Nephron progenitor cell (in vitro differentiated cells): ENCODE measurements around the gene BABAM2.
"Not testable (repeated sequence)": the region's sequence is repeated elsewhere in the genome, so short reads cannot be mapped to it uniquely, and the experiment has no call there.

ENCODE experiments used
- DNase-seq: peaks from one replicate; pipeline ENCODE4 v3.0.0; 2021
- H3K27ac Mint-ChIP-seq: 2 replicates; pipeline ENCODE4 v1.8.0; 2021; ENCODE audit warnings: mild to moderate bottlenecking, moderate library complexity, mixed read lengths
- H3K27me3 Mint-ChIP-seq: 2 replicates; pipeline ENCODE4 v1.8.0; 2021; ENCODE audit warnings: mild to moderate bottlenecking, low read depth, mixed read lengths; ENCODE audit not compliant: poor library complexity
- H3K36me3 Mint-ChIP-seq: 2 replicates; pipeline ENCODE4 v1.8.0; 2021; ENCODE audit warnings: low read depth, mixed read lengths
- H3K4me1 Mint-ChIP-seq: 2 replicates; pipeline ENCODE4 v1.8.0; 2021; ENCODE audit warnings: mixed read lengths
- H3K4me3 Mint-ChIP-seq: 2 replicates; pipeline ENCODE4 v1.8.0; 2021; ENCODE audit warnings: mild to moderate bottlenecking, moderate library complexity, mixed read lengths
- H3K9me3 Mint-ChIP-seq: 2 replicates; pipeline ENCODE4 v1.8.0; 2021; ENCODE audit warnings: mild to moderate bottlenecking, moderate library complexity, mixed read lengths
- TF ChIP-seq, protein P1 (sequence below): fragments of 200-600 bp; sonication (generic); IDR thresholded peaks from 2 replicates; pipeline ENCODE4 v1.5.0; 2021; ENCODE audit warnings: antibody characterized with exemption

The BABAM2 gene

GRCh38 chr2:27870724-27871123 is 19.8 kb upstream of the BABAM2 start:
- TF ChIP-seq, protein P1, sequence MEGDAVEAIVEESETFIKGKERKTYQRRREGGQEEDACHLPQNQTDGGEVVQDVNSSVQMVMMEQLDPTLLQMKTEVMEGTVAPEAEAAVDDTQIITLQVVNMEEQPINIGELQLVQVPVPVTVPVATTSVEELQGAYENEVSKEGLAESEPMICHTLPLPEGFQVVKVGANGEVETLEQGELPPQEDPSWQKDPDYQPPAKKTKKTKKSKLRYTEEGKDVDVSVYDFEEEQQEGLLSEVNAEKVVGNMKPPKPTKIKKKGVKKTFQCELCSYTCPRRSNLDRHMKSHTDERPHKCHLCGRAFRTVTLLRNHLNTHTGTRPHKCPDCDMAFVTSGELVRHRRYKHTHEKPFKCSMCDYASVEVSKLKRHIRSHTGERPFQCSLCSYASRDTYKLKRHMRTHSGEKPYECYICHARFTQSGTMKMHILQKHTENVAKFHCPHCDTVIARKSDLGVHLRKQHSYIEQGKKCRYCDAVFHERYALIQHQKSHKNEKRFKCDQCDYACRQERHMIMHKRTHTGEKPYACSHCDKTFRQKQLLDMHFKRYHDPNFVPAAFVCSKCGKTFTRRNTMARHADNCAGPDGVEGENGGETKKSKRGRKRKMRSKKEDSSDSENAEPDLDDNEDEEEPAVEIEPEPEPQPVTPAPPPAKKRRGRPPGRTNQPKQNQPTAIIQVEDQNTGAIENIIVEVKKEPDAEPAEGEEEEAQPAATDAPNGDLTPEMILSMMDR: no peak
- no peak overlapping the region for H3K4me3 Mint-ChIP-seq
- no peak for DNase-seq
- H3K9me3 Mint-ChIP-seq: peaks cover 4% of the 10 kb centered on the region
- H3K36me3 Mint-ChIP-seq: peaks cover 3% of the 10 kb centered on the region
- H3K27ac Mint-ChIP-seq: no peak overlapping the region
- peaks cover 10% of the 10 kb centered on the region for H3K4me1 Mint-ChIP-seq
- peaks cover 6% of the 10 kb centered on the region for H3K27me3 Mint-ChIP-seq

- TF ChIP-seq, protein P1: no peak
- DNase-seq: no peak
- Mint-ChIP-seq H3K36me3 (peaks cover 5% of the 10 kb centered on the region), H3K4me1 (no peaks in the 10 kb centered on the region), H3K4me3 (no peak overlapping the region), H3K27ac (no peak overlapping the region), H3K9me3 (peaks cover 12% of the 10 kb centered on the region), H3K27me3 (peaks cover 5% of the 10 kb centered on the region)
Observed at GRCh38 chr2:27871802-27872201, 18.7 kb upstream of the BABAM2 start.

GRCh38 chr2:27873091-27873490 is 17.4 kb upstream of the BABAM2 start:
- peaks cover 13% of the 10 kb centered on the region for H3K36me3 Mint-ChIP-seq

GRCh38 chr2:27875089-27875881 is 15.2 kb upstream of the BABAM2 start:
- H3K27ac Mint-ChIP-seq: no peak overlapping the region
- peaks cover 13% of the 10 kb centered on the region for H3K36me3 Mint-ChIP-seq
- peaks cover 7% of the 10 kb centered on the region for H3K27me3 Mint-ChIP-seq
- H3K9me3 Mint-ChIP-seq: peaks cover 33% of the 10 kb centered on the region
- no peak for DNase-seq
- TF ChIP-seq, protein P1: no peak
- H3K4me1 Mint-ChIP-seq: no peaks in the 10 kb centered on the region
- no peak overlapping the region for H3K4me3 Mint-ChIP-seq

More at GRCh38 chr2:27873091-27873490, 17.4 kb upstream of the BABAM2 start:
- H3K27ac Mint-ChIP-seq: no peak overlapping the region
- no peak overlapping the region for H3K4me3 Mint-ChIP-seq
- DNase-seq: no peak
- H3K27me3 Mint-ChIP-seq: peaks cover 5% of the 10 kb centered on the region
- peaks cover 22% of the 10 kb centered on the region for H3K9me3 Mint-ChIP-seq
- H3K4me1 Mint-ChIP-seq: no peaks in the 10 kb centered on the region
- TF ChIP-seq, protein P1: no peak

- Mint-ChIP-seq H3K9me3 (peaks cover 51% of the 10 kb centered on the region), H3K4me3 (no peak overlapping the region), H3K4me1 (no peaks in the 10 kb centered on the region), H3K36me3 (peaks cover 22% of the 10 kb centered on the region), H3K27ac (no peak overlapping the region), H3K27me3 (peaks cover 6% of the 10 kb centered on the region)
- DNase-seq: no peak
- TF ChIP-seq, protein P1: no peak
Observed at GRCh38 chr2:27878825-27879224, 11.7 kb upstream of the BABAM2 start.

DNA sequence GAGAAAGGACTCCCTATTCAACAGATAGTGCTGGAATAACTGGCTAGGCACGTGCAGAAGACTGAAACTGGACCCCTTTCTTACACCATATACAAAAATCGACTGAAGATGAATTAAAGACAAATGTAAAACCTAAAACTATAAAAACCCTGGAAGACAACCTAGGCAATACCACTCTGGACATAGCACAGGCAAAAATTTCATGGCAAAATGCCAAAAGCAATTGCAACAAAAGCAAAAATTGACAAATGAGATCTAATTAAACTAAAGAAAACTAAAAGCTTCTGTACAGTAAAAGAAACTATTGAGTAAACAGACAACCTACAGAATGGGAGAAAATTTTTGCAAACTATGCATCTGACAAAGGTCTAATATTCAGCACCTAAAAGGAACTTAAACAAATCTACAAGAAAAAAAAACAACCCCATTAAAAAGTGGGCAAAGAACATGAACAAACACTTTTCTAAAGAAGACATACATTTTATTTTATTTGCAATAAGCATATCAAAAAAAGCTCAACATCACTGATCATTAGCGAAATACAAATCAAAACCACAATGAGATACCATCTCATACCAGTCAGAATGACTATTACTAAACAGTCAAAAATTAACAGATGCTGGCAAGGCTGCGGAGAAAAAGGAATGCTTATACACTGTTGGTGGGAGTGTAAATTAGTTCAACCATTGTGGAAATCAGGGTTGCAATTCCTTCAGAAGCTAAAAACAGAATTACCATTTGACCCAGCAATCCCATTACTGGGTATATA is 8.5 kb upstream of the BABAM2 start:
- peaks cover 36% of the 10 kb centered on the region for H3K9me3 Mint-ChIP-seq
- not testable (repeated sequence) for H3K27ac Mint-ChIP-seq, H3K4me1 Mint-ChIP-seq, DNase-seq, H3K27me3 Mint-ChIP-seq, H3K4me3 Mint-ChIP-seq
- peaks cover 15% of the 10 kb centered on the region for H3K36me3 Mint-ChIP-seq

- not testable (repeated sequence) for H3K4me3 Mint-ChIP-seq, H3K36me3 Mint-ChIP-seq, H3K27me3 Mint-ChIP-seq, H3K4me1 Mint-ChIP-seq, DNase-seq, H3K27ac Mint-ChIP-seq
- peaks cover 31% of the 10 kb centered on the region for H3K9me3 Mint-ChIP-seq
Observed at GRCh38 chr2:27882584-27882922, 8.0 kb upstream of the BABAM2 start.
